ENCODE data around the gene PACS1.

Gene PACS1

GRCh38 chr11:66072081-66072480 lies 2.0 kb downstream of the PACS1 start:
- H3K4me2 ChIP-seq (ENCODE audit: low read length) = peak overlapping the region; percentile 78
- H3K4me1 ChIP-seq (ENCODE audit: insufficient read depth, low read length, severe bottlenecking) = peaks cover 53% of the 10 kb centered on the region
- peak overlapping the region; percentile 81 for H3K27ac ChIP-seq (ENCODE audit: low read depth, low read length, poor library complexity, severe bottlenecking)
- peaks cover 61% of the 10 kb centered on the region for H3K36me3 ChIP-seq (ENCODE audit: insufficient read depth, low read length)
- peaks cover 11% of the 10 kb centered on the region; the same call in 1 of the 2 replicates for H3F3A ChIP-seq (ENCODE audit: insufficient read depth, low read length)
- H3K9me3 ChIP-seq (ENCODE audit: low read length) = no peaks in the 10 kb centered on the region
- no peaks in the 10 kb centered on the region for H4K20me1 ChIP-seq (ENCODE audit: insufficient read depth, low read length)
- peak overlapping the region; percentile 89 for H3K4me3 ChIP-seq (ENCODE audit: low read depth, low read length, poor library complexity, severe bottlenecking)
- peak overlapping the region; percentile 91 for H3K9ac ChIP-seq (ENCODE audit: low read length)
- H3K79me2 ChIP-seq (ENCODE audit: insufficient read depth, low read length) = peaks cover 35% of the 10 kb centered on the region
- H3K27me3 ChIP-seq (ENCODE audit: insufficient read depth, low read length) = no peaks in the 10 kb centered on the region
- TF ChIP-seq EZH2 (IDR thresholded peaks at IDR 0.05; ENCODE audit: borderline replicate concordance, low read length) = no peak
- TF ChIP-seq CTCF (IDR thresholded peaks at IDR 0.05; ENCODE audit: low read length) = no peak
- no peak overlapping the region for H2AFZ ChIP-seq (ENCODE audit: low read length)
- no peaks in the 10 kb centered on the region for H3K9me2 ChIP-seq (ENCODE audit: low read depth, low read length)

- peaks cover 58% of the 10 kb centered on the region for H3K4me1 ChIP-seq (ENCODE audit: insufficient read depth, low read length, severe bottlenecking)
- peak overlapping the region; percentile 81 for H3K27ac ChIP-seq (ENCODE audit: low read depth, low read length, poor library complexity, severe bottlenecking)
- no peak overlapping the region for H2AFZ ChIP-seq (ENCODE audit: low read length)
- no peaks in the 10 kb centered on the region for H3K9me3 ChIP-seq (ENCODE audit: low read length)
- H3F3A ChIP-seq (ENCODE audit: insufficient read depth, low read length) = peaks cover 11% of the 10 kb centered on the region; the same call in 1 of the 2 replicates
- H3K9me2 ChIP-seq (ENCODE audit: low read depth, low read length) = no peaks in the 10 kb centered on the region
- TF ChIP-seq EZH2 (IDR thresholded peaks at IDR 0.05; ENCODE audit: borderline replicate concordance, low read length) (no peak), CTCF (IDR thresholded peaks at IDR 0.05; ENCODE audit: low read length) (no peak)
- H3K27me3 ChIP-seq (ENCODE audit: insufficient read depth, low read length) = no peaks in the 10 kb centered on the region
- H3K79me2 ChIP-seq (ENCODE audit: insufficient read depth, low read length) = peaks cover 35% of the 10 kb centered on the region
- peak overlapping the region; percentile 89 for H3K4me3 ChIP-seq (ENCODE audit: low read depth, low read length, poor library complexity, severe bottlenecking)
- peak overlapping the region; percentile 78 for H3K4me2 ChIP-seq (ENCODE audit: low read length)
- peaks cover 60% of the 10 kb centered on the region for H3K36me3 ChIP-seq (ENCODE audit: insufficient read depth, low read length)
- peak overlapping the region; percentile 91; the same call in 1 of the 2 replicates for H3K9ac ChIP-seq (ENCODE audit: low read length)
- no peaks in the 10 kb centered on the region for H4K20me1 ChIP-seq (ENCODE audit: insufficient read depth, low read length)
Observed at GRCh38 chr11:66072518-66072917, 2.4 kb downstream of the PACS1 start.

GRCh38 chr11:66073669-66074068 lies 3.6 kb downstream of the PACS1 start:
- no peak for TF ChIP-seq CTCF (IDR thresholded peaks at IDR 0.05; ENCODE audit: low read length)
- TF ChIP-seq EZH2 (IDR thresholded peaks at IDR 0.05; ENCODE audit: borderline replicate concordance, low read length) = no peak
- no peak overlapping the region for H2AFZ ChIP-seq (ENCODE audit: low read length)
- H3K36me3 ChIP-seq (ENCODE audit: insufficient read depth, low read length) = peaks cover 48% of the 10 kb centered on the region
- H3K4me1 ChIP-seq (ENCODE audit: insufficient read depth, low read length, severe bottlenecking) = peaks cover 64% of the 10 kb centered on the region
- H3F3A ChIP-seq (ENCODE audit: insufficient read depth, low read length) = peaks cover 7% of the 10 kb centered on the region; the same call in 1 of the 2 replicates
- H3K79me2 ChIP-seq (ENCODE audit: insufficient read depth, low read length) = peaks cover 40% of the 10 kb centered on the region
- no peaks in the 10 kb centered on the region for H4K20me1 ChIP-seq (ENCODE audit: insufficient read depth, low read length)
- H3K4me3 ChIP-seq (ENCODE audit: low read depth, low read length, poor library complexity, severe bottlenecking) = no peak overlapping the region
- H3K9me3 ChIP-seq (ENCODE audit: low read length) = no peaks in the 10 kb centered on the region
- peak overlapping the region; percentile 81 for H3K27ac ChIP-seq (ENCODE audit: low read depth, low read length, poor library complexity, severe bottlenecking)
- no peak overlapping the region for H3K4me2 ChIP-seq (ENCODE audit: low read length)
- H3K27me3 ChIP-seq (ENCODE audit: insufficient read depth, low read length) = no peaks in the 10 kb centered on the region
- H3K9me2 ChIP-seq (ENCODE audit: low read depth, low read length) = no peaks in the 10 kb centered on the region
- H3K9ac ChIP-seq (ENCODE audit: low read length) = no peak overlapping the region

All from OCI-LY1 (cell line).